GM21528 (cell line): ENCODE data around the gene CCNL1.

Experiments used
- ATAC-seq: cut with Tn5 transposase; IDR thresholded peaks from one replicate; pipeline ENCODE4 v1.9.1; 2021; ENCODE audit warnings: mild to moderate bottlenecking, moderate library complexity; ENCODE audit not compliant: unreplicated experiment, low FRiP score

Gene CCNL1

DNA sequence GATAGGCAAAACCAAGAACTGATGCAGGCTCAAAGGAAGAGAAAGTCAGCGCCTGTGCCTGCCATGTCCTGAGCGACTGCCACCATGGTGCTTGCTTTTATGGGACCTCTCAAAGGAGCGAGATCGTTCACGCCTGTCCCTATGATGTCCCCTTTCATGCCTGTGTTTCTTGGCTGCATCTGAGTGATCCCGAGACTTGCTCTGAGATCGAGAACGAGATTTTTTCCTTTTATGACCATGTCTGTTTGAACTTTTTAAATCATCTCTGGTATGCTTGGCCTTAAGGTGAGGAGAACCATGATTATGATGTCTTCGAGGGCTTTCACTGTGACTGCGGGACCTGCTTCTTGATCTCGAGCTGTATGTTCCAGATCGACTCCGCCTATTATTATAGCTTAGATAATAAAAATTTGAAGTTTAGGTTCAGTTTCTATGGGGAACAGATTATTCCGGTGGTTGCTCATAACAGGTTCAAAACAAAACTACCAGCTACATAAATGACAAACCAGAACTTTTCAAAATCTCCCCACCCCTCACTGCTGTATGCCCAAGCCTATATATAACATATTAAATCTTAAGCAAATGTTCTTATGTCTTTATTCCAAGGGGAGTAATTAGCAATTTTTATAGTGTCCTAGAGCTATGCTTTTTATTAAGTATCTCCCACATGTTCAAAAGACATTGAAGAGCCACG, 11.6 kb downstream of the CCNL1 start:
- no peak for ATAC-seq

DNA sequence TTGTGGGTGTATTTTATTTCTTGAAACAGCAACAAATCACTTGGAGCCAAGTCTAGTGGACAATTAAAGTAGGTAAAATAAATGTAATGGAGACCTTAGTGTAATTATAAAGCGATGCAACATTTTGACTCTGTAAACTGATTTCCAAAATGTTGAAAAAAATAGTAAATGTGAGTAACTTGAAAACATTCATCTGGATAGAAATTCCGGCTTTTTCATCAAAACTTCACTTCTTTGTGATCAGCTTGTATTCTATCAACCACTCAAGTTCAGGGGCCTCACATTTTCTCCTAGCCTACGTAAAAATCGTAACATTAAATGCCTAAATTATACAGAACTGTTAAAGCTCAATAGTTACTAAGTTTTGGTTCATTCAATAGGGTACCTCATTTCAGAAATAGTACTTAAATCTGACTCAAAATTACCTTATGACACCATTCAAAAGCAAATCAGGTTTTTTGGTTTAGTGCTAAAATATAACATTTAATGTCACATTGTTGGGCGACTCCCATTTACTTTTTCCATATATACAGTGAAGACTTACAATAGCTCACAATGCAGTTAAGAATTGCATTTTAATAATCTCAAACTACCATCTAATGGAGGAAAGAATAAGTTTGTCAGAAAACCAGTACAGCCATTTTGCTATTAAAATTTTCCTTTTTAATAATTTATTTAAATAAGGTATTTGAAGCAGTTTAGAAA, 12.7 kb downstream of the CCNL1 start:
- no peak for ATAC-seq

DNA sequence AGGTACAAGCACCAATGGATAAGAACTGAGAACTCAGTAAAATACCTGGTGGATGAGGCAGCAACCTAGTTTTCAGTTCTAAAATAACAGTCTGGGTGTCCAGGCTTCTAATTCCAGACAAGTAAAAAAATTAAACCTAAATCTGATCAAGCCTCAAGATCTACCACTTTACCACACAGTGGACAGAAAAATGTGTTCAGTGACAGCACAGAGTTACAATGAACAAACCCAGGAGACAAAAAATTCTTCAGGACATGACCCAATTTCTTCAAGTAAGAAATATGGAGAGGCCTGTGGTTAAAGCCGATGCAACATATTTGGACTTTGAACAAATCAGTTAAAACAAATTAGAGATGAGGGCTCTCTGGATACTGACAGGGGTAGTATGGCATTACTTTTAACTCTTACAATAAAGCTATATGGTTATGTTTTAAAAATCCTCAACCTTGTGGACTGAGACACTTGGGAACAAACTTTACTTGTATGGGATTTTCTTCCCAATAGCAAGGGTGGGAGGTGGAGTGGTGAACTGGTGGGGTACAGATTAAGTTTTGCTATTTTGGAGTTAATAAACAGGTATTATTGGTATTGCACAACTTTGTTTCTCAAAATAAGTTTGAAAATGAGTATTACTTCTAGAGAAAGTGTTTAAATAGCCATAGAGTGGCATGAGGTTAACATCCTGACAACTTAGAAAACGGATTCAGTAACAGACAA, 14.2 kb downstream of the CCNL1 start:
- ATAC-seq: no peak

DNA sequence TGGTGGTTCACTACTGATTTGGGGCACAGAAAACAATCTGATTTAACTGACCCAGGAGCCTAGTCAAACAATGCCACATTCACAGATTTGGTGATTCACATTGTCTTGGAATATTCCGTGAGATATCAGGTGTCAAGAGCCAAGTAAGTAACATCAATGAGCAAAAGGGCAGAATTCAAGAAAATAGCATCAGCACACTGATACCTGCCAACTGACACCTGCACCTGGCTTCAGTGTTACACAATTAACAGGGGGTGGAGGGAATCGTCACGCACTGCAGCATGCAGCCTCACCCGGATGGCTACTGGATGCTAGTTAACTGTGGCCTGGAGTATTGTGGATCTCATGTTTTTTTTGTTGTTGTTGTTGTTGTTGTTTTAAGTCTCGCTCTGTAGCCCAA, 17.6 kb downstream of the CCNL1 start:
- ATAC-seq: no peak

DNA sequence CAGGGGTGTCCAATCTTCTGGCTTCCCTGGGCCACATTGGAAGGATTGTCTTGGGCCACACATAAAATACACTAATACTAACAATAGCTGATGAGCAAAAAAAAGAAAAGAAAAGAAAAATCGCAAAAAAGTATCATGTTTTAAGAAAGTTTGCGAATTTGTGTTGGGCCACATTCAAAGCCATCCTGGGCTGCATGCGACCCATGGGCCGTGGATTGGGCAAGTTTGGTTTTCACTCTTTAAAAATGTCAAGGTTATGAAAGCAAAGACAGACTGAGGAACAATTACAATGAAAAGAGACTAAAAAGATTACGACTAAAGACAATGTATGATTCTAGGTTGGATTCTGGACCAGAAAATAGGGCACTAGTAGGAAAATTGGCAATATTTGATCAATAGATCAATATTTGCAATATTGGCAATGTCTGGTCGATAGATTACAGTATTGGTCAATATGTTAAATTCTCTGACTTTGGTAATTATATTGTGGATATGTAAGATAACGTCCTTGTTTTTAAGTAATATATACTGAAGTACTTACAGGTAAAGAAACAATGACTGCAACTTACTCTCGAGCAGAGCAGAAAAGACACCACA, 19.9 kb downstream of the CCNL1 start:
- no peak for ATAC-seq

DNA sequence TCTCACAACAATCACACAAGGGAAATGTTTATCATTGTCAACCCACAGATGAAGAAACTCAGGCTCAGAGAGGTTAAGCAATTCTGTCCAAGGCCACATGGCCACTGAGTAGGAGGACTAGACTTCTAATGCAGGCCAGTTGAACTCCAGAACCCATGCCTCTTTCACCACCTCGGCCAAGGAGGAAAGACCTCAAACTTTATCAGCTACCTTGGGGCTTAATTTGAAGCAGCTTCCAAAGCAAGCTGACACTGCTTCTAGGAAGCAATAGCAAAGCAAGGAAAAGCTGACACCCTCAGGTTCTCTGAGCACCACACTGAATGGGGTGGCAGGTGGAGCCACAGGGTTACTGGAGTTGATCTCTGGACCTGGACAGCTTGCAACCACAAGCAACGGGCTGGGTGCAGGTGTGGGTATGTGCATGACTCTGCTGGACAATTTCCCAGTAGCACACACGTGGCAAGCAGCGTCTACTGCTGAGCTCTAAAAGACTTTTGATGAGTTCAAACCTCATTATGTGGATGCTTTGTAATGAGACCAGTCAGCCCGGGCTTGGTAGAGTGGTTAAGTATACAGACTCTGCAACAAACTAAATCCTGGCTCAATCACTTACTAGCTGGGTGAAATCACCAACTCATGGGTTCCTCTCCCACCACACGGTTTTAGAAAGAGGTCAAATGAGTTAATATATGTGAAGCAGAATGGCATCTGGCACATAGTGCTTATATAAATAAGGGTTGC, 23.1 kb downstream of the CCNL1 start:
- ATAC-seq: no peak

DNA sequence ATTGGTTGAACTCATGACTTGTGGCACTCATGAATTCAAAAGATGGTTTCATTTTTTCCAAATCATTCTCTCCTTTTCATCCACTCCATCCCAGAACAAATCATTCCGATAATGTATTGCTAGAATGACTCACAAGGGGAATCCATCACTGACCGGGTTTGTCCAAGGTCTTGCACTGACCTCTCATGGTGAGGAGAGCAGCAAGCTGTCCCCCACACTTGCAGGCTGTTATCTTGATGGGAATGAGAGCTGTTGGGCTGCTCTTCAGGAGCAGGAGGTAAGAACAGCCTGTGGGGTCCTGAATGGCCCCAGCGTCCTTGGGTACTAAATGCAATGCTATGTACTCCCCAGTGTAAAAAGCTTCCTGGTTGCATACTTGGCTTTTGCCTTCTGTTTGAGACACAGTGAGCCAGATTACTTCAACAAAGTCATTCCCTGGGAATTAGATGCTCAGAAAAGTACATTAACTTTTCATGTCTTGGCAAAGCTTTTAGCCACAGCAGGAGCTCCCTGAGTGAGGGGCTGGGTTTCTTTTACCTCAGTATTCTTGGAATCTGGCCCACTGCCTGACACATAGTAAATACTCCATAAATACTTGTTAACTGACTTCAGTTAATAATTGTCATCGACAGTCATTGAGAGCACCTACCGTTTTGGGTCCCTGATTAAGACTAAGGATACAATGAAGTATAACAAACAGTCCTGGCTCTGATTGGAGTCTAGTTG, 24.1 kb downstream of the CCNL1 start:
- no peak for ATAC-seq

DNA sequence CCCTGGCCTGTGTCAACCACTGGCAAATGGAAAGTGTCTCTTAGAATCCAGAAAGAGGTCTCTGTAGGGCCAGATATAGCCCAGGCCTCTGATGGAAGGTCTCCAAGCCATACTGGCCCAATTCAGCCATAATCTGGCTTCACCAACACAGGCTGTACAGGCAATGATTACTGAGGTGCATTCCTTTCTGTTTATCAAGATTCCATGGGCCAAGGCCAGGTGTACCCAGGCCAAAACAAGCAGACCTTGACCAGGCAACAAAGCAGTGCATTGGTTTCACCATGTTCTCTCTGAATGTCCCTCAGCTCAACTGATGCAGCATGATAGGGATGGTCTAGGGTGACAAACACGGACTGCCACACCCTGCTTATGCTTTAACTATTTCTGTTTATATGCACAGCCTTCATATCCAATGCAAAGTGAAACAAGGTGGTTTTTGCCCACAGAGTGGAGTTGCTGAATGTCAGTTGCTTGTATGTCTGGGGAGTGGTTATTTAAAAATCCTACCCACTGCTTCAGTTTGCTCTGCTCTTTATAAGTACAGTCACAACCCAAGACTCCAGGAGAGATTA, 25.2 kb downstream of the CCNL1 start:
- peak; percentile 72 for ATAC-seq

DNA sequence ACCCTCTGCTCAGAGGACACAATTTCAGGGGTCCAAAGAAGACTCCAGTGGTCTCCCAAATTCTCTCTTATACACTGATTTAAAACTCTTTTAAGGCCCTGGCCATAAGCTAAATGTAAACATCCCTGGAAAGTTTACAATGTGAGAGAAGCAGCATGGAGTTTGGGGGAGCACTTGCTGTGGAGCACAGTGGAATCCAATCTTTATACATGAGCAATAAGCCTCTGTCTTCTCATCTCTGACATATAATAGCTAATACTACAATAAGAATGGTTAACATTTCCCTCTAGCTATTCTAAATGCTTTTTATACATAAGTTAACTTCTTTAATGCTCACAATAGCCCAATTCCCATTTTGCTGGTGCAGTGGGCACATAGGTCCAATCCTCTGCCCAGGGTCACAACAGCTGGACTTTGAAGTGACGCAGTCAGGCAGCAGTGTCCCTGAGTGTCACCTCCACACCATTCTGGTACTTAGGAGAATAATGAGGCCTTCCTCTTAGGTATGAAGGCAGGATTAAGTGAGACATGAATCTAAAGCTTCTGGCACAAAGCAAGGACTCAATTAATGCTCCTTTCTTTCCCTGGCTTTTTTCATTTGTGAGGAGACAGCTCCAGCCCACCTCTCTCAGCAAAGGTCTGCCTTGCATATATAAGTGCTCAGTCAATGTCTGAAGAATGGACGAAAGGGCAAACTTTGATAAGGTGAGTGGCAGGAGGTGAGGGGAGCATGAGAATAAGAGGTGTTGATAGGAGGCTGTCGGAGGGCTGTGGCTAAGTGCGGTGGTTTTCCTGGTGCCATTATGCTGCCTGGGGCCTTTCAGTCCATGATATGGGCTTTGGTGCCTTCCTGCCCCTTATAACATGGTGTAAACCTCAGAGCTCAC, 26.3 kb downstream of the CCNL1 start:
- no peak for ATAC-seq

DNA sequence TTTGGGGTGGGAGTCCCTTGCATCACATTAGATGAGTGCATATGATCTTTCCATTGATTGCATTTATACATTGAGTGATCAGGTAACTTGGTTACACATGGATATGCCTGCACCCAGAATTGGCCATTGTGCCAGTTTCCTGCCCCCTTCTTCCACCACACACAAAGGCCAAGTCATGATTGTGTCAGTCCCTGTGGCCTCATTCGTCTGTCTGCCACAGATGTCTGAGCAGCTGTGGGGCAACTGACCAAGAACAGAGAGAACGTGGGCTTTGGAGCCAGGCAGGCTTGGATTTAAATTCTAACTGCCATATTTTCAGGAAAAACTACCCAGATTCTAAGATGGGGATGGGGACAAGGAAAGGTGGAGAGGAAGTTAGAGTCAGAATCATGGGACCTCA, 27.0 kb downstream of the CCNL1 start:
- ATAC-seq: no peak

DNA sequence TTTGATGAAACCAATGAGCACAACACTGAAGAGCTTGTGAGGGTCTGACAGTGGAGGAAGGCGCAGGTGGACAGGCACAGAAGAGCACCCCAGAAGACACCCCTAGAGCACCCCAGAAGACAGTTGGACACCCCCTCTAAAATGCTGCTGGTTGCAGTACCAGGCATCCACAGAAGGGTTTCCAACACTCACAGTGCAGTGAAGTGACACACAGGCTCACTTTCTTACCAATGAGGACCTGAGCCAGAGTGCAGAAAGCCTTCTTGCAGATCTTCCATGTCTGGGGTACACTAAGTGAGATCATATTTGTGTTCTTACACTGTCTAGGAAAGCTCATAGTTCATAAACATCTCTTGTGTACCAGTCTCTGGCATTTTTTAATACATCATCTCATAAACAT, 27.6 kb downstream of the CCNL1 start:
- ATAC-seq: no peak

DNA sequence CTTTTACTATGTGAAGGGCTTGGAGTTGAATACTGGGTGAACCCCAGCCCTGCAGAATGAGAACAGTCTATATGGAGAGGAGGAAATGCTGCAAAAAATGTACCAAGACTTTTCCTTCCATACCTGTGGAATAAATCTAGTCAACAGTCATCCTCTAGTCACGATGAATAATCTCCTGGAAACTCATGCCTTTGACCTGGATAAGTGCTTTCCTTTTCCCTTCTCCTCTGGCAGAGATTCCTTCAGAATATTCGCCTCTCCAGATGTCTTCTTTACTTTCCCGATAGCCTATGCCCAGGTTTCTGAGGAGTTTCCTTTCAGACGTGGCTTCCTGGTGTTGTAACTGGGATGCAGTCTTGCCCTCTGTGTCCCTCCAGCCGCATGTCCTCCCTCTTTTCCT, 28.1 kb downstream of the CCNL1 start:
- no peak for ATAC-seq

DNA sequence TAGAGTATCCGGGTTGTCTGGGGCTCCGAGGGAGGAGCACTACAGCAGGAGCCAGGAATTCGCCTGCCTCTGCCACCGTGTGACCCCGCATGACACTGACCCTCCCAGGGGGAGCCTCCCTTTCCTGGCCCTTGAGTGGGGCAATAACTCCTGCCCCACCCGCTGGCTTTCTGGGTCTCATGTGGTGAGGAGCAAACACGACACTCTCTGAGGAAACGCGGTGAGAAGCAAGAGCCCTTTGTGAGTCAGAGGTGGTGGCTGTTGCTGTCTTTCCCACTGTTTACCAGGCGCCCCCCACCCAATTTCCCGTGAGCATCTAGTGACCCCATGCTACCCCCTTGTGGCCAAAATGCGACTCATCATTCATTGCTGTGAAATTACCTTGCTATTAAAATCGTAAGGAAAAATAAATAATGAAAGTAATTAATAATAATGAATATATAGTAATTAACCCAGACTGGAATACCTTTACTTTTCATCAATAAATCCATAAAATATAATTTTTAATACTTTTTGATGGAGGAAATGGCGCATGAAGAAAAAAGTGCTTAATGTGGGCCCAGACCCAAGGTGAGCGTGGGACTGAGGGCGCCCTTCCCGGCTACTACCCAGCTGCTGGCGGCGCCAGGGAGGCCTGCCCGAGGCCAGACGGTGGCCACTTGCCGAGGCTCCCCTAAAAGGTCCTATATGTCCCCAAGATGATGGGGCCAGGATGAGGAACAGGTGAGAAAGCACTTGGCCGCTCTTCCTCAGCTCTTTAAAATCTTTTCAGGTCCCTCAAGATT, 29.3 kb downstream of the CCNL1 start:
- ATAC-seq: no peak

DNA sequence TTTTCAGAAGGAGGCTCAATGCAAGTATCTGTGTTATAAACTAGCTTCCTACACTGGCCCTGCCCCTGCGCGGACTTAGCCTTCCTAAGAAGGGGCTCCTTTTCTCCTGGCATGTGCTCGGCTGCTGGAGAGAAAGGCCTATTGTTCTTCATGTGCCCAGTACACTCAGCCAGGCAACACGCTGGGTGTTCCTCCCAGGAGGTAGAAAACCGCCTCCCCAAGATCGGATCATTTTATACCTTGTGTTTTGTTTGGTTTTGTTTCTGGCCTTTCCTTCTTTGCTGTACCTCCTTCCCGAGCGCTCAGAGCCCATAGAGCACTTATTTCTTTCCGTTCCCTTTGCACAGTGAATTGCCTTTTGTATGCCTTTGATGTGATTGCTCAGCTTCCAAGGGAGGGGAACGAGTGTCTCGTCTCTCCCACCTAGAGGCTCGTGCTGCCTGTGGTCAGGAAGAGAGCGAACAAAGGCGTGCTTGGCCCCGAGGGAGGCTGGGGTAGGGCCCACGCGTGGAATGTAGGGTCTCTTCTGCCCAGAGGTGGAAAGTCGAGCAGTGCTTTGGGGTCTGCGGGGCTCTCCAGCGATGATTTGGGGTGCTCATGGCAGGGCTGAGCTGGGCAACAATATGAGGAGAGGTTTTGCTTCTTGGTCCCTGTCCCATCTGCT, 30.0 kb downstream of the CCNL1 start:
- ATAC-seq: no peak

DNA sequence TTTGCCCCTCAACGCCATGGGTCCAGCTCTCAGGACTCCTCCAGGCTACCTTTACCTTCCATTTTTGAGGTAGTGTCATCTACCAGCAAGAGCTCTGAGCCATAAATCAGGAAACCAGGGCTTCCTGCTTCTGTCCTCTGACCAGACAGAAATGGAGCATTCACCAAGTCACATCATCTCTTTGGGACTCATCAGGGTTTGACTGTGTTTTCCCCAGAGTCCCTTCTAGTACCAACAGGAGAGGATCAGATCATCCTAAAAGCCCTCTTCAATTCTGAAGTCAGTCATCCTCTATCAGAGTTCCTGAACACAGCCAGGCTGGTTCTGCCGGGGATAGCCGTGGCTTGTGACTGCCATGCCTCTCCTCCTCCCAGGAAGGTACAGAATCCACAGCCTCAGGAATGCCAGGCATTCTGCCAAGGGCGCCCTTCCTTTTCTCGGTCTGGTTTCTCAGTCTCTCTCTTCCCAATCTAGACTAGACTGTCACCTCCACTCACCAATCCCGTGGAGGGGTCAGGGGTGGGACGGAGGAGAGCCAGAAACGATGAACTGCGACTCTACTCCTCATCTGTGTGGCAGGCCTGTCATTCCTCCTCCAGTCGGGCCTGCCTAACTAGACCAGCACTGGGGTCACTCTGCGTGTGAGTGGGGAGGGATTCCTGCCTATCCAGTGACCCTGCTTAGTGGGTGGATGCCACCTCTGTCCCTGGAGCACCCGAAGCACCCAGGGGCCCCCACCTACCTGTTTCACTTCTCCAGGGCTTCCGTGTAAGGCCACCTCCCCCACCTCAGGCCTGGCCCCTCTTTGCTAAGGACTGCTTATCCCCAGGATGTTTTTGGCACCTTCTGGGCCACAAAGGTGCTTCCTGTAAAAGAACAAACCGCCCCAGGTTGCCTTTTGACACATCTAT, 30.9 kb downstream of the CCNL1 start:
- ATAC-seq: no peak
